Measurements from ENCODE around the gene DCPS. TPM values are rescaled to one million over a fixed set of nuclear protein-coding genes. Genes with fewer than 3 reads are reported as not detected.
A peak's percentile ranks its signal among the peaks of the same experiment; 100 is the strongest.
"Not testable (repeated sequence)": the region's sequence is repeated elsewhere in the genome, so short reads cannot be mapped to it uniquely, and the experiment has no call there.

The DCPS gene
- total RNA-seq, 1 donor from 2014 or later, result 10.7 TPM

DNA sequence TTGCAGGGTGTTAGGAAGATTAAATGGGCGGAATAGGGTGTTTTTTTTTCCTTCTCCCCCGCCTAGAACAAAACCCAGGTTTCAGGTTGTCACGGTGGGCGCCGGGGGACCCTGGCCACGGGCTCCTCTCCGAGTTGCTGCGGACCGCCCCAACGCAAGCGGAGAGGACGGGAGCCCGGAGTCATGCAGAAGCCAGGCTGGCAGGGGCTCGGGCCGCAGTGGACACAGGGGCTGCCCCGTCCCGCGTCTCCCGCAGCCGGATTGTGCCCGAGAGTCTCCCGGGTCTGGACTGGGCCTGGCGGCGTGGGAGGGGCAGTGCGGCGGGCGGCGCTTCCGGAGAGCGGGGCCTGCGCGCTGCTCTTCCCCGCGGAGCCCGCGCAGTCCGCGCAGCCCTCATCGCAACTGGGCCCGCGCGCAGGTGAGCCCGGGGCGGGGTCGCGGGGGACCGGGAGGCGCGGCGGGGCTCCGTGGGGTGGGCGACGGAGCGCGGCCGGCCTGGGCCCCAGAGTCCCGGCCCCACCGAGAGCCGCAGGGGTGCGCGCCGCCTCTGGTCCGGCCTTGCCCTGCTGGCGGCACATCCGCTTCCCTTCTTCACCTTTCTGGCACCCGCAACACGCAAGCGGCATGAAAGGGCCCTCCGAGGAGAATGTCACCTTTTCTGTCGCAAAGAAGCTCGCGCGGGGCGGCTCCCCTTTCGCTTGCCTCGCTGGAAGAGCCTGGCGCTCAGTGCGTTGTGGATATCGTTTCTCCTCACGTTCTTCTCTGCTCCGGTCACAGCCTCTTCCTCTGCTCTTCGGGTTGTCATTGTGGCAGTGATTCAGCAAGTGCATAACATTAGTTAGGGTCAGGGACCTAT is 20.9 kb upstream of the DCPS start, which contains the start of gene TIRAP:
Gene TIRAP (plus strand): TSS at position 358 of the 856 bp plus-strand sequence. CDS start 7,802 bp downstream, outside the sequence.
- intact Hi-C loops (cut with DNase I), result no loop called here
- DNase-seq, result peak; percentile 86
- peak; percentile 96 for ATAC-seq (ENCODE audit: poor library complexity)

GRCh38 chr11:126284829-126285228 is 19.0 kb upstream of the DCPS start:
- intact Hi-C loops (cut with DNase I), result no loop called here
- ATAC-seq (ENCODE audit: poor library complexity), result no peak
- peak; percentile 55 for DNase-seq

GRCh38 chr11:126288237-126288636 is 15.6 kb upstream of the DCPS start:
- ATAC-seq (ENCODE audit: poor library complexity), result no peak
- no peak for DNase-seq
- intact Hi-C loops (cut with DNase I), result no loop called here

GRCh38 chr11:126290887-126291286 is 13.0 kb upstream of the DCPS start:
- ATAC-seq (ENCODE audit: poor library complexity), result no peak
- intact Hi-C loops (cut with DNase I), result no loop called here
- DNase-seq, result no peak

DNA sequence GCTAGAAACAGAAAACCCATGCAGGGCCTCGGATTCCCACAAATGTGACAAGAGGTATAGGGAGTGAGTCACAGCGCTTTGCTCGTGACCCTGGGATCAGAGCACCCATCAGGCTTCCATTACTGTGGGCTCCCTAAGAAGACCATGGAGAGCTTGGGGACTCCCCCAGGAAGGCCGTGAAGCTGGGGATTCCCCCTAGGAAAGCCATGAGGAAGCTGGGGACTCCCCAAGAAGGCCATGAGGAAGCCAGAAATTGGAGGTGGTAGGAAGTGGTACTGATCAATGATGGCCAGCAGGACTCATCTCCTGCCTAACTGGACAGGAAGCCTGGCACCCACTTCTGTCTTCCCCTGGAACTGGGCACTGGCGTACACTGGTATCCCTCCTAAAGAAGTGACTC is 10.1 kb upstream of the DCPS start:
- no peak for DNase-seq
- intact Hi-C loops (cut with DNase I), result no loop called here
- no peak for ATAC-seq (ENCODE audit: poor library complexity)

DNA sequence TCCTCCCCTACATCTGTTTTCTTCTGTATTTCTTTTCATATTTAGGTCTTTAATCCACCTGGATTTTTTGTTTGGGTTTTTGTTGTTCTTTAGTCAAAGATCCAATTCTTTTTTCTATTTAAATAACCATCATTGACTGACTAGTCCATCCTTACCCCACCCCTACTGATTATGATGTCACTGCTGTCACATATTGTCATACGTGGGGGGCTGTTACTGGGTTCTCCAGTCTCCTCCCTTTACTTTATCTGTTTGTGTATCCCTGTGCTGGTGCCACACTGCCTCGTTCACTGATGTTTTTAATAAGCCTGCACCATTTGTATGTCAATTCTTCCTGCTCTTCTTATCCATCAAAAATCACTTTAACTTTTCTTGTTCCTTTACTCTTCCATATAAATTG is 6.9 kb upstream of the DCPS start:
- intact Hi-C loops (cut with DNase I), result no loop called here
- DNase-seq (no peak), ATAC-seq (ENCODE audit: poor library complexity) (no peak)

DNA sequence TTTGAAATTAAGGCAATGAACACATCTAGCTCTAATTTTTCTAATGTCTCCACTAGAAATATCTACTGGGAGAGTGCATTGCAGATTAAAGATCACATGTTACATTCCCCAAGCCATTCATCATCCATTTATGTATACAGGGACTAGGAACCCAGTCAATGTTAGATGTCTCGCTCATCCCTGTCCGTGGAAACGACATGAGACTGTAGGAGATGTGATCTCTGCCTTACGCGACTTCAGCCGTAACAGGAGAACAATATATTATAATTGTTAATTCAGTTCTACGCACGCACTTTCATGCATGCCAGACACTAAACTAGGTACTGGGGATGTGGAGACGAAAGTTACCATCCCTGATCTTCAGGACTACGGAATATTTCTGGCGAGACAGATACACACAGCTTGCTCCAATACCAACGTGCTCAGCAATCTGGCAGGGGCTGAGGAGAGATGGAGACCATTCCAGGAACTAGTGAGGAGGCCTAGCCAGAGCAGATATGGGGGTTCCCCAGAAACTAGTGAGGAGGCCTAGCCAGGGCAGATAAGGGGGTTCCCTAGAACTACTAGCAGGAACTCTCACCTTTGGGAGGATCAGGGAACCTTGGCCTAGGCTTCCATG is 706 bp downstream of the DCPS start:
- no peak for DNase-seq
- intact Hi-C loops (cut with DNase I), result no loop called here

GRCh38 chr11:126305699-126306098 is 1.8 kb downstream of the DCPS start:
- DNase-seq, result no peak
- no peak for ATAC-seq (ENCODE audit: poor library complexity)
- intact Hi-C loops (cut with DNase I), result no loop called here

More for the DNA sequence above, 706 bp downstream of the DCPS start:
- peak; percentile 7 for ATAC-seq (ENCODE audit: poor library complexity)

DNA sequence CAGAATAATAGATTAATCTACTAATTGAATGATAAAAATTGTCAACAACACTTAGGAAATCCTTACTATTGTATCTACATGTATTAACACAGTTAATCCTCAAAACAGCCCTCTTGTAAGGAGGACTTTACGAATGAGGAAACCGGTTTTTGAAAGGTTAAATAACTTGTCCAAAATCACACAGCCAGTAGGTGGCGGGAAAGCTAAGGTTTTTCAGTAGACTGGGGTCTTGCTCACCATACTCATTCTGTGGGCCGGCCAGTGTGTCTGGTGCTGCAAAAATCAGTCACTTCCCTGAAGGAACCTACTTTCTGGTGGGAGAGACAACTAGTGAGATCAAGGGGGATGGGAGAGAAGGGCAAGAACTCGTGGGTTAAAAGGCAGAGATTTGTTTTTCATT is 3.8 kb downstream of the DCPS start:
- intact Hi-C loops (cut with DNase I), result no loop called here
- no peak for DNase-seq

DNA sequence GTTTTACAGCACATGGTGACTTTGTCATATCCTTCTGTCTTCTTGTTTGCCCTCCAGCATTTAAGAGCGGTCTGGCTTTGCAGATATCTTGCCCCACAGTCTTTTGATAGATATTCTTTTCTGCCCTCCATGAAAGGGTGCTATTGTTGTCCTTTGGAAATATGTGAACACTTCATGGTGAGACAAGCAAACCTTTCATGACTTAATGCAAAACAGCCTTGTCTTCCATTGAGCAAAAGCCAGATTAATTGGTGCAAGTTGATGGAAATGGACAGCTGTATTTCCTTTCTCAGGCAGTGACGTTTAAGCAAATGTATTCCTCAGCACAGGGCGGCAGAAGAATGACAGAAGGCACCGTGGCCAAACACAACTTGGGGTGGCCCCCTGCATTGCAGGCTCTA is 4.4 kb downstream of the DCPS start:
- intact Hi-C loops (cut with DNase I), result no loop called here
- DNase-seq (no peak), ATAC-seq (ENCODE audit: poor library complexity) (no peak)

More for the DNA sequence above, 3.8 kb downstream of the DCPS start:
- no peak for ATAC-seq (ENCODE audit: poor library complexity)

DNA sequence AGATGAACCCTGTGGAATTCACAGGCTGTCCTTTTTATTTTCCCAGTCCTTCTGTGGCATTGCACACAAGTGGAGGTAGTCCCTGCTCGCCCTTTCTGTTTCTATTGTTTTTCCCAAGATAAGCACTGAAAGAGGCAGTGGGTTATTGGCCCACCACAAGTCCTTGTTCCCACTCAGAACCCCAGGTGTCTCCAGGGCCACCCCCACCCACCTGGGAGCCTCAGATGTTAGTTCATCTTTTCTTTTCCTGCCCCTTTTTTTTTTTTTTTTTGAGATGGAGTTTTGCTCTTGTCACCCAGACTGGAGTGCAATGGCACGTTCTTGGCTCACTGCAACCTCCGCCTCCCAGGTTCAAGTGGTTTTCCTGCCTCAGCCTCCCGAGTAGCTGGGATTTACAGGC is 4.9 kb downstream of the DCPS start:
- DNase-seq; intact Hi-C loops (cut with DNase I); ATAC-seq (ENCODE audit: poor library complexity): not testable (repeated sequence)

DNA sequence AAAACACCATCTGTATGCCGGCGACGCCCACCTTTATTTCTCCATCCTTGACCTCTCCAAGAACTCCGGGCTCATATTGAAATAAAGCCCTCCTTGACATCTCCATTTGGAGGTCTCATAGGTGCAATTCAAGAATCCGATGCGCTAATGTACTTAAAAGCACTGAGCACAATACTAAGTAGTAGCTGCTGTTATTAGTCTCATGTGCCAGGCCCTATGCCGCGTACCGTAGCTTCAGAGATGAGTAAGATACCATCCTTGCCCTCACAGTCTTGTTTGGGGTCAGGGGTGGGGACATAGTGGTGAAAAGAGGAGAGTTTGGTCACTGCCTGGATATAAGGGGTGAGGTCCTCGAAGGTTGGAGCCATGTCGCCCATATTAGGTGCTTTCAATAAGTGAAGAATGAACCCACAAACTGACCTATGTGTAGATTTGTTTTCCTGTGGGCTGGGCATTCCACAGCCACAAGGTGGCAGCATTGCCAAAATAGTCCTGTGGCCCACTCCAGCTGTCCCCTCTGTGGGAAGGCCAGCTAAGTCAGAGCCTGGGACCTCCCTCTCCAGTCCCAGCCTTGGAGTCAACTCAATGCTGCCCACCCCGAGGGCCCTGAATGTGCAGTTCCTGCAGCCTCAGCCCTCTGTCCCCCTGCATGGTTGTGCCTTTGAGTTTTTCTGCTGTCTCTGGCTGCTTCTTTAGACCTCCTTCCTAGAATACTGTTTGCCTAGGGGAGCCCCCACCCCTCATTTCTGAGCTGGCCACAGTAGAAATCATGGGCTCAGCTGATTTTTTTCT is 6.5 kb downstream of the DCPS start:
- ATAC-seq (ENCODE audit: poor library complexity) (peak; percentile 98), DNase-seq (peak; percentile 83)
- intact Hi-C loops (cut with DNase I), result loop anchor here (2.0 to 5.0 kb wide), 2 partner anchors 47 to 170 kb away; partner anchors contain the start of gene ST3GAL4

- ATAC-seq (ENCODE audit: poor library complexity) (peak; percentile 24), DNase-seq (no peak)
- intact Hi-C loops (cut with DNase I), result loop anchor here (2.0 to 5.0 kb wide), 2 partner anchors 46 to 170 kb away; partner anchors contain the start of gene ST3GAL4
Measured at GRCh38 chr11:126310992-126311310, 7.1 kb downstream of the DCPS start.

DNA sequence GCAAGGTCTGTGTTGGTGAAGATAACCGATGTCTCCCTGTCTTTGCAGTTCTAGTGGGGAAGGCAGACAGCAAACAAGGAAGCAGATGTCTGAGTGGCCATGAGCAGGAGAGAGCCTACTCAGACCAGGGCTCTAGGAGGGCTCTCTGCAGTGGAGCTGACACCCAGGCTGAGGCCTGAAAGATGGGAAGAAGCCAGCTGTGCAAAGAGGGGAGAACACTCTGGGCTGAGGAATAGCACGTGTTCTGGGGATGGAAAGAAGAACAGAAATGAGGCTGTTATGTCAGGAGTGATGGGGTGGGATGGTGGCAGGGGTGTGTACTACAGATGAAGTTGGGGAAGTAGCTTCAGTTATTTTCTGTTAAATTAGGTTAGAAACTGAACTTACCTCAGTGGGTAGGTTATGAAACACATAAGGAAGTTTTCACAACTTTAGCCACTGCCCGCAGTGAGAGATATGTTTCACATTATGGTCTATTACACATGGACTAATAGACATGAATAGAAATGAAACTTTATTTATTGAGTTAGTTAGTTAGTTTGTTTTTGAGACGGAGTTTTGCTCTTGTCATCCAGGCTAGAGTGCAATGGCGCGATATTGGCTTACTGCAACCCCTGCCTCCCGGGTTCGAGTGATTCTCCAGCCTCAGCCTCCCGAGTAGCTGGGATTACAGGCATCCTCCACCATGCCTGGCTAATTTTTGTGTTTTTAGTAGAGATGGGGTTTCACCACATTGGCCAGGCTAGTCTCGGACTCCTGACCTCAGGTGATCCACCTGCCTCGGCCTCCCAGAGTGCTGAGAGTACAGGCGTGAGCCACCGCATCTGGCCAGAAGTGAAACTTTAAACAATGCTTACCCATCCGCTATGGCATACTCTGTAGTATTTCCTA is 7.8 kb downstream of the DCPS start:
- DNase-seq, result no peak
- intact Hi-C loops (cut with DNase I), result loop anchor here (2.0 to 5.0 kb wide), 2 partner anchors 46 to 169 kb away; partner anchors contain the start of gene ST3GAL4
- no peak for ATAC-seq (ENCODE audit: poor library complexity)

DNA sequence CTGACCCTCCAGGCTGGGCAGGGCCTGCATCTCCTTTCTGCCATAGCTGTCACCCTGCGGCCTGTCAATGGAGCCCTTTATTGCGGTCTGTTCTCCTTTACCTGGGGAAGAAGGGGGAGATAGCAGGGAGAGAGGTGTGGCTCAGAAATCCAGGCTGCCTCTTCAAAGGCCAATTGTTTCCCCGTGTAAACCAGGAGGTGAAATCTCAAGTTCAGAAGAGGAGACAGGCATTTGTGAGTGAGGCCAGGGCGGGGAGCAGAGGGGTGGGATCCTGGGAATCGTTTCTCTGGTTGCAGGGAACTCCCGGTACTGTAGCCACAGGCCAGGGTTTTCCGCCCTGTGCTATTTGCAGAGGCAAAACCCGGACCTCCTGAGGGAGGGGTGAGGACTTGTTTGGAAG is 9.1 kb downstream of the DCPS start:
- ATAC-seq (ENCODE audit: poor library complexity), result no peak
- no peak for DNase-seq
- intact Hi-C loops (cut with DNase I), result loop anchor here (5.0 kb wide), 1 partner anchor 44 kb away; the partner anchor contains the start of gene ST3GAL4

GRCh38 chr11:126313826-126314225 is 10.0 kb downstream of the DCPS start:
- DNase-seq (no peak), ATAC-seq (ENCODE audit: poor library complexity) (no peak)
- intact Hi-C loops (cut with DNase I), result loop anchor here (5.0 kb wide), 1 partner anchor 43 kb away; the partner anchor contains the start of gene ST3GAL4

DNA sequence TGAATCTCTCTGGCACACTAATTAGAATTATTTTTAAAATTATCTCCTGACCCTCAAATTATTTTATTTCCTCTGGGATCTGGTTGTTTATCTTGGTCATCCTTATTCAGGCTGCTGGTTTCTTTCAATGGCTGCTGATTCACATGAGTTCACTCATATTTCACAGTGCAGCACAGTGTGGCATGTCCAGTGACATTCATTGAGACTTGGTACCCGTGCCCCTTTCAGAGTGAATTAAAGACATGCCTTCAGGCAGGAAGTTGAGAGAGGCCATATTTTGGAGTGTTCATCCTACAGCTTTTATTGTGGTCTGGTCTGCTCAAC is 13.5 kb downstream of the DCPS start:
- DNase-seq (no peak), ATAC-seq (ENCODE audit: poor library complexity) (peak; percentile 5)
- intact Hi-C loops (cut with DNase I), result no loop called here
